Measurements from ENCODE around the gene PLEKHG1.

Gene PLEKHG1

DNA sequence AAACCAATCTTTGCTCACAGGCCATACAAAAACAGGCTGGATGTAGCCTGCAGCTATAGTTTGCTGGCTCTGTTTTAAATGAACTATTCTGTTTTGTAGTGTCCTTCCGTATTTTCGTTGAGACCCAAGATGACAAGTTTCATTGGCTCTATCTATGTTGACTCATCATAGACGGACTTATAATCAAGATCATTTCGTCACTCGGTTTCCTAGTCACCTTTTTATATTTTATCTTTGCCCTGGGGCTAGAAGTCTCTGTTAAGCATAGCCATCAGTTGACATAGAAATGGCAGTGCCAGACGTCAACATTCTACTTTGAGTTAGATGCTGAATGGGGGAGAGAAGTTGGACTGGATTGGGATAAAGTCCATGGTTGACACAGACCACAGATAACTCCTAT lies 4.8 kb downstream of the PLEKHG1 start:
- no peaks in the 10 kb centered on the region for H3K36me3 ChIP-seq (ENCODE audit: control insufficient read depth, insufficient read depth, low read length)
- no peak overlapping the region for H3K9ac ChIP-seq (ENCODE audit: low read depth, low read length)
- no peaks in the 10 kb centered on the region for H3K4me1 ChIP-seq (ENCODE audit: control insufficient read depth, insufficient read depth, low read length)
- no peaks in the 10 kb centered on the region for H3K9me3 ChIP-seq (ENCODE audit: control insufficient read depth, insufficient read depth, low read length)
- no peak overlapping the region for H3K27ac ChIP-seq (ENCODE audit: low read depth, low read length)
- peaks cover 34% of the 10 kb centered on the region for H3K27me3 ChIP-seq (ENCODE audit: control insufficient read depth, insufficient read depth, low read length)
- no peak overlapping the region for H3K4me3 ChIP-seq (ENCODE audit: low read depth, low read length)

DNA sequence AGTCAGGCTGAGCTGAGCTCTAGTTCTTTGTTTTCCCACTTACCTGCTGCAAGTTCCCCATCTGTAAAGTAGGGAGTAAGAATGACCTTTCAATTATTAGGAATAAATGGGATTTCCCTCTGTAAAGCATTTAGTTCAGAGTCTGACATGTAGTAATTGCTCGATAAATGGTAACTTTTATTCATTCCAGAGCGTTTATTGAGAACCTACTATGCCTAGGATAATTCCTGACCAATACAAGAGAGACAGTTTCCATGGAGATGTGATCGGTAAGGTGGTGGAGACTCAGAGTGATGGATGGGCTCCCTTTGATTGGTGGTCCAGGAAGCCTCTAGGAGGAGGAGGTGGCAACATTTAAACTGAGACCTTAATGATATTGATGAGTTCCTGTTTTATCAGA lies 5.6 kb downstream of the PLEKHG1 start:
- peaks cover 32% of the 10 kb centered on the region for H3K27me3 ChIP-seq (ENCODE audit: control insufficient read depth, insufficient read depth, low read length)
- H3K9me3 ChIP-seq (ENCODE audit: control insufficient read depth, insufficient read depth, low read length) = no peaks in the 10 kb centered on the region
- H3K4me1 ChIP-seq (ENCODE audit: control insufficient read depth, insufficient read depth, low read length) = no peaks in the 10 kb centered on the region
- no peak overlapping the region for H3K27ac ChIP-seq (ENCODE audit: low read depth, low read length)
- H3K9ac ChIP-seq (ENCODE audit: low read depth, low read length) = no peak overlapping the region
- no peaks in the 10 kb centered on the region for H3K36me3 ChIP-seq (ENCODE audit: control insufficient read depth, insufficient read depth, low read length)
- H3K4me3 ChIP-seq (ENCODE audit: low read depth, low read length) = no peak overlapping the region

DNA sequence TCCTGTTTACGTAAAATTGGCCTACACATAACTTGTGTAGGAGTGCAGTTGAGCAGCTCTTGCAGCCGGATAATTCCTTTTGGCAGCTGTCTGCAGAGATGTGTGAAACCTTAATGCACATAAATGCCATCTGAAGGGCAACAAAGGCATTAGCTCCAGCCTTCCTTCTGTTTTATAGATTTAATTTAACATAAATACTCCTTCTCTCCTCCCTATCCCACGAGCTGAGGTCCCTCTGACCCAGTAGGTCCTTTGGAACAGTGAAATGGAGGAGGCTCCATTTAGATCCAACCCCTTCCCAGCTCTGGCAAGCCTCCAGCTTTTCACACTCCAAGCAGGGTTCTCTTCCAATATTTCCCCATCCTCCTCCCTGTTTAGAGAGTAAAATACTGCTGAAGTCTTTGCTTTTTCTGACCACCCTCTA lies 6.5 kb downstream of the PLEKHG1 start:
- H3K36me3 ChIP-seq (ENCODE audit: control insufficient read depth, insufficient read depth, low read length) = no peaks in the 10 kb centered on the region
- no peak overlapping the region for H3K27ac ChIP-seq (ENCODE audit: low read depth, low read length)
- no peak overlapping the region for H3K4me3 ChIP-seq (ENCODE audit: low read depth, low read length)
- no peaks in the 10 kb centered on the region for H3K9me3 ChIP-seq (ENCODE audit: control insufficient read depth, insufficient read depth, low read length)
- H3K4me1 ChIP-seq (ENCODE audit: control insufficient read depth, insufficient read depth, low read length) = no peaks in the 10 kb centered on the region
- peaks cover 28% of the 10 kb centered on the region for H3K27me3 ChIP-seq (ENCODE audit: control insufficient read depth, insufficient read depth, low read length)
- no peak overlapping the region for H3K9ac ChIP-seq (ENCODE audit: low read depth, low read length)

DNA sequence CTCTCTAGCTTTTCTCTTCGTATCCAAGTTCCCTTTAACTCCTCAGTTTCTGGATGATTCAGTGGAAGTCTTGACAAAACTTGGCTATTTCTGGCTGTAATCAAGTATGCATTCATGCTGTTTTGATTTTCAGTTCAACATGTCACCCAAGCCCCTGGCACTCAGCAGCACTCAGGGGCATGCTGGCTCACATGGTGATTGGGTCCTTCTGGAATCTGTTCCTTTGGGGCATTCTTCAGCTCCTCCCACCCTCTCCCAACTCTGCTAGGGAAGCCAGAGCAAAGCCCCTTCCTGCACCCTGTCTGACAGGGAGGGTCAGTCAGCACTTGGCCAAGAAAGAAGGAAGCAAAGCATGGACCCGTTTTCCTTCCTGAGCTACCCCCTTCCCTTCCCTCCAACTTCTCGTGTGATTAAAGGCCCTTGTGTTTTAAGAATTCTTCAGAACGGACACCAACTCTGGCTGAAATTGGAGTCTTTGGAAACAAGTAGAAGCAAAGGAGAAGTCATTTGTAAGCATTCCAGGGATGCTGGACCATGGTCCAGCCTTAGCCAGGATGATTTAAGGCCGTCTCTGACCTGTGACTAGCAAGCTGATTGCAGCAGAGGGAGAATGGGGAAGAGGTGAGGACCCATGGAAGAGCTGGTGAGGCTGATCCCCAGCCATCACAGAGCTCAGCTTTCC lies 7.1 kb downstream of the PLEKHG1 start:
- H3K4me1 ChIP-seq (ENCODE audit: control insufficient read depth, insufficient read depth, low read length) = no peaks in the 10 kb centered on the region
- H3K4me3 ChIP-seq (ENCODE audit: low read depth, low read length) = no peak overlapping the region
- no peak overlapping the region for H3K9ac ChIP-seq (ENCODE audit: low read depth, low read length)
- H3K27ac ChIP-seq (ENCODE audit: low read depth, low read length) = no peak overlapping the region
- H3K36me3 ChIP-seq (ENCODE audit: control insufficient read depth, insufficient read depth, low read length) = no peaks in the 10 kb centered on the region
- no peaks in the 10 kb centered on the region for H3K9me3 ChIP-seq (ENCODE audit: control insufficient read depth, insufficient read depth, low read length)
- peaks cover 22% of the 10 kb centered on the region for H3K27me3 ChIP-seq (ENCODE audit: control insufficient read depth, insufficient read depth, low read length)

DNA sequence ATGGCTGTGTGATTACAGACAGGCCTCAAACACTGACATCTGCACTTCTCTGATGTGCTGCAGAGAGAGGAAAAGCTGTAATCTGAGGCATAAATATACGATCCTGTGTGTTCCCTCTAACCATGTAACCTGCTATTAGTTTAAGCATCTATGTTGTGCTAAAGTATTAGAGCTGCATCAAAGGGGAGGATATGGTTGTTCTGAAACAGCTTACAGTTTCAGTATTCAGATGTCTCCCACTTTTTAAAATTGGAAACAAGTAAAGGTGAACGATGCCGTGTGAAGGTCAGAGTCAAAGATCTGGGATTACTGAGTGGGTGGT lies 7.6 kb downstream of the PLEKHG1 start:
- H3K9ac ChIP-seq (ENCODE audit: low read depth, low read length) = no peak overlapping the region
- H3K4me3 ChIP-seq (ENCODE audit: low read depth, low read length) = no peak overlapping the region
- no peaks in the 10 kb centered on the region for H3K36me3 ChIP-seq (ENCODE audit: control insufficient read depth, insufficient read depth, low read length)
- no peak overlapping the region for H3K27ac ChIP-seq (ENCODE audit: low read depth, low read length)
- peaks cover 17% of the 10 kb centered on the region for H3K27me3 ChIP-seq (ENCODE audit: control insufficient read depth, insufficient read depth, low read length)
- H3K4me1 ChIP-seq (ENCODE audit: control insufficient read depth, insufficient read depth, low read length) = no peaks in the 10 kb centered on the region
- H3K9me3 ChIP-seq (ENCODE audit: control insufficient read depth, insufficient read depth, low read length) = no peaks in the 10 kb centered on the region

DNA sequence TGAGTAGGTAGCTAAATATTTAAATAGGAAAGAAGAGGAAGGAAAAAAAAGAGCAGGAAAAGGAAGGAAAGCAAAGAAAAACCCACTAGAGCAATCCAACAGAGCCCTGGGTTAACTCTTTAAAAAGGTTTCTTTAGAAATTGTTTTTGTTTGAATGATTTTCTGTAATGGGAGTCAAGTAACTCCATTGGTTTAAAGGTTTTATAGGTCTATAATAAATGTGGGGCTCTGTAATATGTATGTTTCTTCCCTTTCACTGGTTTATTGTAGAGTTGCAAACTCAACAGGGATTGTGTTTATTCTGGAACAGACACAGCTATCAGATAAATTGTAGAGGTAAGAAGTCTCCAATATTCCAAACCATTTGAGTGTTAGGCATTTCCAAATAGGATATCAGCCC lies 10.9 kb downstream of the PLEKHG1 start:
- no peak overlapping the region for H3K4me3 ChIP-seq (ENCODE audit: low read depth, low read length)
- H3K27ac ChIP-seq (ENCODE audit: low read depth, low read length) = no peak overlapping the region
- H3K36me3 ChIP-seq (ENCODE audit: control insufficient read depth, insufficient read depth, low read length) = no peaks in the 10 kb centered on the region
- H3K9ac ChIP-seq (ENCODE audit: low read depth, low read length) = no peak overlapping the region
- peaks cover 3% of the 10 kb centered on the region; the same call in 1 of the 2 replicates for H3K27me3 ChIP-seq (ENCODE audit: control insufficient read depth, insufficient read depth, low read length)
- no peaks in the 10 kb centered on the region for H3K4me1 ChIP-seq (ENCODE audit: control insufficient read depth, insufficient read depth, low read length)
- no peaks in the 10 kb centered on the region for H3K9me3 ChIP-seq (ENCODE audit: control insufficient read depth, insufficient read depth, low read length)

DNA sequence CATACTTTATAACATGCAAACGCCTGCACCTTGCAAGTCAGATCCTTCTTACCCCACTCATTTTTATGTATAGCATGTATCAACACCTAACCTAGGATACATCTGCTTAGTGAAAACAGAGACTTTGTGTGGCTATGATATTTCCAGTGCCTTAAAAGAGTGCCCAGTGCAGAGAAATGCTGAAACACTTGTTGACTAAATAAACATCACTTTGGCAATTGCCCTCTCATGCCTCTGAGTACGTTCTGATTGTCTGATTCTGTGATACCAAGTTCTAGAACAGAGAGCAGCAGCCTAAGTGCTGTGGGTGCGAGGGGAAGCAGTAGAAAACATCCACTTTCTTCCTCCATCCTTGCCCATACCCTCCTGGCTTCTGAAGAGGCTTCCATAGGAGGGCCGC lies 13.6 kb downstream of the PLEKHG1 start:
- Histone ChIP-seq H3K36me3 (ENCODE audit: control insufficient read depth, insufficient read depth, low read length) (no peaks in the 10 kb centered on the region), H3K27me3 (ENCODE audit: control insufficient read depth, insufficient read depth, low read length) (no peaks in the 10 kb centered on the region), H3K4me1 (ENCODE audit: control insufficient read depth, insufficient read depth, low read length) (no peaks in the 10 kb centered on the region), H3K9me3 (ENCODE audit: control insufficient read depth, insufficient read depth, low read length) (no peaks in the 10 kb centered on the region), H3K27ac (ENCODE audit: low read depth, low read length) (no peak overlapping the region), H3K9ac (ENCODE audit: low read depth, low read length) (no peak overlapping the region), H3K4me3 (ENCODE audit: low read depth, low read length) (no peak overlapping the region)

DNA sequence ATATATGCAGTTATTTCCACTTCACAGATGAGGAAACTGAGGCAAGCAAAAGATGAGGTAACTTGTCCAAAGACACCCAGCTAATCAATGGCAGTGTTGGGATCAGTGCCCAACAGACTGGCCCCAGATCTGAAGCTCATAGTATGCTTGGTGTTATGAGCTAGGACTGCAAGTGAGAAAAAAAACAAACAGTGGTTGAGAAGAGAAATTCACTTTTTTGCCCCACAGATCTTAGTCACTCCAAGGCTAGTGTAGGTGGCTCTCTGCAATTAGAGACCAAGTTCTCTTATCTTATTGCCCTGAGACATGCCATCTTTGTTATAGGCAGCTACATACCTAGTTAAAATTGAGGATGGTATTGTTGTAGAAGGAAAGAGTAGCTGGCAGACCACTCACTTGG lies 16.3 kb downstream of the PLEKHG1 start:
- H3K9ac ChIP-seq (ENCODE audit: low read depth, low read length) = no peak overlapping the region

DNA sequence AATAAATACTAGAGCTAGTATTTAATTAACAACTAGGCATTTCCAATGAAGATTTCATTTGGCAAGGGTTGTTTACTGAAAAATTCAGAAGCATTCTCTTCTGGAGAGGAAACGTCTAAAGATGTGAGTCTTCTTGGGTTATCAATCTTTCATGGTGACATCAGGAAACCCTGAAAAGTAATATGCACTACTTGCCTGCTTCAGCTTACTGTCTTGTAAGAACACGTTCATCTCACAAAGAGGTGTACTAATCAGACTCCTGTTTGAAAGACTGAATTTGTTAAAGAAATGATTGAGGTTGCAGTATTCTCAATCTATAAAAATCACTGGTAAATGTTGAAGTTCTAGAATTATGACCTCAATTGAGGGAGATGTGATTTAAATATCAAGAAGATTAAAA lies 16.9 kb downstream of the PLEKHG1 start:
- no peak overlapping the region for H3K27ac ChIP-seq (ENCODE audit: low read depth, low read length)
- H3K9ac ChIP-seq (ENCODE audit: low read depth, low read length) = no peak overlapping the region
- no peaks in the 10 kb centered on the region for H3K27me3 ChIP-seq (ENCODE audit: control insufficient read depth, insufficient read depth, low read length)
- no peak overlapping the region for H3K4me3 ChIP-seq (ENCODE audit: low read depth, low read length)
- H3K4me1 ChIP-seq (ENCODE audit: control insufficient read depth, insufficient read depth, low read length) = no peaks in the 10 kb centered on the region
- no peaks in the 10 kb centered on the region for H3K36me3 ChIP-seq (ENCODE audit: control insufficient read depth, insufficient read depth, low read length)
- no peaks in the 10 kb centered on the region for H3K9me3 ChIP-seq (ENCODE audit: control insufficient read depth, insufficient read depth, low read length)

More for the DNA sequence above, 16.3 kb downstream of the PLEKHG1 start:
- H3K4me3 ChIP-seq (ENCODE audit: low read depth, low read length) = no peak overlapping the region
- H3K9me3 ChIP-seq (ENCODE audit: control insufficient read depth, insufficient read depth, low read length) = no peaks in the 10 kb centered on the region
- H3K36me3 ChIP-seq (ENCODE audit: control insufficient read depth, insufficient read depth, low read length) = no peaks in the 10 kb centered on the region
- H3K27ac ChIP-seq (ENCODE audit: low read depth, low read length) = no peak overlapping the region
- no peaks in the 10 kb centered on the region for H3K27me3 ChIP-seq (ENCODE audit: control insufficient read depth, insufficient read depth, low read length)
- H3K4me1 ChIP-seq (ENCODE audit: control insufficient read depth, insufficient read depth, low read length) = no peaks in the 10 kb centered on the region

DNA sequence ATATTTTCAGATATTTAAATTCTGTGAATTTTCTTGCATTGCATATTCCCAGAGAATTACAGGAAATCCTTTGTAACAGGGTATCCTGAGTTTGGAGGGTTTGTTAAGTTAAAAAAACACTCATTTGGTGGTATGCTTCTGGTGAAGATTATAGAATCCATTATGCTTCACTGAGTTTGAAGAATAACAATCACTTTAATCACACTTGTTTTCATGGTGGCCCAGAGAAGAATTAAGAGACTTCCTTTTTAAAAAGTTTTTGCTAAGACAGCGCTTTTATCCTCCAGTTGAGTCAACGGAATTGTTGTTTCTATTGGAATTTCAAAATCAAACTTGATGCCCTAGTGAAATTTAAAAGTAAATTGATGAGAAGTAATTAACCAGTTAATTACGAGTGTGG lies 17.4 kb downstream of the PLEKHG1 start:
- H3K36me3 ChIP-seq (ENCODE audit: control insufficient read depth, insufficient read depth, low read length) = no peaks in the 10 kb centered on the region
- H3K9me3 ChIP-seq (ENCODE audit: control insufficient read depth, insufficient read depth, low read length) = no peaks in the 10 kb centered on the region
- no peak overlapping the region for H3K4me3 ChIP-seq (ENCODE audit: low read depth, low read length)
- no peaks in the 10 kb centered on the region for H3K27me3 ChIP-seq (ENCODE audit: control insufficient read depth, insufficient read depth, low read length)
- H3K27ac ChIP-seq (ENCODE audit: low read depth, low read length) = no peak overlapping the region
- H3K4me1 ChIP-seq (ENCODE audit: control insufficient read depth, insufficient read depth, low read length) = no peaks in the 10 kb centered on the region
- no peak overlapping the region for H3K9ac ChIP-seq (ENCODE audit: low read depth, low read length)

DNA sequence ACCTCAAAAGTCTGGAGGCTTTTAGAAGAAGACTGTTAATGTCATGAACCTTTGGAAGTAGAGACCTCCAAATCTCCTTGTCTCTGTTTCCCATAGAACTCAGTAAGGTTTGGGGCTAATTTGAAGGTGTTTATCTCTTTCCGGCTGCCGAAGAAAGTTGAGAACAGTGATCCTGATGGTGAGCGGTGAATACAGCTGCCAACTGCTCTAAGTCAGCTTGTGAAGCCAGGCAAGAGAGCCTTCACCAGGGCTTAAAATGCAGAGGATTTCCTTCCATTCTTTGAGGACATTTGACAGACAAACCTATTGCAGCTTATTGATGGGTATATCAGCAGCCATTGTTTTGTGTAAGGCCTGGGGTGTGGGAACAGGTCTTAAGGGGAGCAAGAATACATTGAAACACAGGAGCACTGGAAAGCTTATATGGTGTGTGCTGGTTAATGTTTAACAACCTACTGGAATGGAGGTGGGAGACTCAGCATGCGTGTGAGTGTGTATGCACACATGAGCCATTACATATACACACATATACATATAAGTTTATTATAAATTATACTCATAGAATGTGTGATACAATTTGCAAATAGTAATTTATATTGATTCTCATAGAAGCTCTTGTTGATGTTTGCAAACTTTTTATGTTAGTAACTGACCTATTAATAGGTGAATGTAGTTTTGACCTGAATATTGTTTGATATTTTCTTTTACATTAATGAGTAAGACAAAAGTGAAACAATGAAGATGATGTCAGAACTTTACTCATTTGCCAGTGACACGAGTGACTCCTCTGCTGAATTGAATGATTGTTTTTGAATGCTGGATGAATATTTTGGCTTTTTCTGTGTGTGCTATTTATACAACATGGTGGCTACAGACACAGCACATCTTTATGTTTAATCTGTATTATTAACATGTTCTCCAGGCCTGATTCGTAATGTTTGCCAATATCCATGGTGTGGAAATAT lies 18.1 kb downstream of the PLEKHG1 start:
- Histone ChIP-seq H3K9me3 (ENCODE audit: control insufficient read depth, insufficient read depth, low read length) (no peaks in the 10 kb centered on the region), H3K4me3 (ENCODE audit: low read depth, low read length) (no peak overlapping the region), H3K36me3 (ENCODE audit: control insufficient read depth, insufficient read depth, low read length) (no peaks in the 10 kb centered on the region), H3K9ac (ENCODE audit: low read depth, low read length) (no peak overlapping the region), H3K27me3 (ENCODE audit: control insufficient read depth, insufficient read depth, low read length) (no peaks in the 10 kb centered on the region), H3K4me1 (ENCODE audit: control insufficient read depth, insufficient read depth, low read length) (no peaks in the 10 kb centered on the region), H3K27ac (ENCODE audit: low read depth, low read length) (no peak overlapping the region)
